ENCODE results near the gene SHOX.
"Not testable (repeated sequence)": the region's sequence is repeated elsewhere in the genome, so short reads cannot be mapped to it uniquely, and the experiment has no call there.

SHOX gene

GRCh38 chrX:638482-639131, 8.0 kb downstream of the SHOX start:
- DNase-seq, result no peak

GRCh38 chrX:639151-639550, 8.6 kb downstream of the SHOX start:
- DNase-seq, result no peak

- DNase-seq, result no peak
Measured at GRCh38 chrX:640641-641040, 10.1 kb downstream of the SHOX start.

GRCh38 chrX:641671-642435, 11.3 kb downstream of the SHOX start:
- DNase-seq, result no peak

- no peak for DNase-seq
Measured at GRCh38 chrX:642436-643240, 12.0 kb downstream of the SHOX start.

- no peak for DNase-seq
Measured at GRCh38 chrX:643241-643595, 12.6 kb downstream of the SHOX start.

- no peak for DNase-seq
Measured at GRCh38 chrX:643911-644303, 13.3 kb downstream of the SHOX start.

GRCh38 chrX:644304-645281, 14.0 kb downstream of the SHOX start:
- no peak for DNase-seq

- no peak for DNase-seq
Measured at GRCh38 chrX:646228-646495, 15.6 kb downstream of the SHOX start.

GRCh38 chrX:646796-647195, 16.2 kb downstream of the SHOX start:
- no peak for DNase-seq

- DNase-seq, result no peak
Measured at GRCh38 chrX:649166-649565, 18.6 kb downstream of the SHOX start.

- no peak for DNase-seq
Measured at GRCh38 chrX:650324-650723, 19.7 kb downstream of the SHOX start.

- no peak for DNase-seq
Measured at GRCh38 chrX:650811-651210, 20.2 kb downstream of the SHOX start.

- not testable (repeated sequence) for DNase-seq
Measured at GRCh38 chrX:651922-652321, 21.3 kb downstream of the SHOX start.

GRCh38 chrX:652341-652741, 21.8 kb downstream of the SHOX start:
- DNase-seq, result no peak

- DNase-seq, result no peak
Measured at GRCh38 chrX:653306-653705, 22.7 kb downstream of the SHOX start.

- no peak for DNase-seq
Measured at GRCh38 chrX:661154-661553, 30.6 kb downstream of the SHOX start.

GRCh38 chrX:662126-662525, 31.5 kb downstream of the SHOX start:
- no peak for DNase-seq

GRCh38 chrX:663841-664240, 33.2 kb downstream of the SHOX start:
- no peak for DNase-seq

- no peak for DNase-seq
Measured at GRCh38 chrX:666762-667720, 36.5 kb downstream of the SHOX start.

- no peak for DNase-seq
Measured at GRCh38 chrX:670645-671044, 40.1 kb downstream of the SHOX start.

- DNase-seq, result no peak
Measured at GRCh38 chrX:672931-673330, 42.3 kb downstream of the SHOX start.

All from suppressor macrophage (primary cell).